IPS-NIHi7 (cell line): ENCODE measurements around the gene ZDHHC14.
"Not testable (repeated sequence)": the region's sequence is repeated elsewhere in the genome, so short reads cannot be mapped to it uniquely, and the experiment has no call there.

ENCODE experiments used
- DNase-seq: peaks from one replicate; pipeline ENCODE4 v3.0.0; 2012; ENCODE audit warnings: mixed read lengths; ENCODE audit errors: extremely low spot score

The ZDHHC14 gene

DNA sequence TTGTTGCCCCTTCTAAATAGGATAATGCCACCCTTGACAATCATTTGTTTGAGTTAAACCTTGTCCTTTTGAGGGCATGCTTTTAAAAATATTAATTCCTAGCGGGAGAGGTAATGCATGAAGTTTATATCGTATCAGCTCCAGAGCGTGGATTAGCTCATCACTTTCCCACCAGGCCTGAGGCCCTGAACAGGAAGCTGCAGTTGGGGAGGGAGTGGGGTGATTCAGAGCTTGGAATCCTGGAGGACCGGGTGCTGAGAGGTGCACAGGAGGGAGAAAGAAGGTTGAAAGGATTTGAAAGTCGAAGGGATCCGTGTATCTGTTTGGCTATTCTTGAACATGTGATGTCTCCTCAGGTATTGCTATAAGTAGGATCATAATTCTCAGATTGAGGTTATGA is 25.0 kb downstream of the ZDHHC14 start:
- no peak for DNase-seq

DNA sequence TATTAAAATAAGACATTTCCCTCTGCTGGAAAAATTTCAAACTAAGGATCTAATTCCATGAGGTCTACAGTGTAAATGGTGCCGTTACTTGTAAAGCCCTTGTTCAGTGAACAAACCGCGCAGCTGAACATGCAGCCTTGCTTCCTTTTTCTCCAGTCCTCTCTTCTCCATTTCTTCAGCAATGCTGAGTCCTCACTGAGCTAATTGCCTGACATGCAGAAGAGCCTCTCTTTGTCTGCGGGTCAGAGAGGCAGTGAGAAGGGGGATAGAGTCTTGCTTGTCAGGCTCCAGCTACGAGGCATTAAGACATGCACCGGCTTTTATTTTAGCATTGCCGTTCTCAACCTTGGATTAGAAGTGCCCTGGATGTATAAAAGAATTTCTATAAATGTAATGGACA is 25.7 kb downstream of the ZDHHC14 start:
- no peak for DNase-seq

DNA sequence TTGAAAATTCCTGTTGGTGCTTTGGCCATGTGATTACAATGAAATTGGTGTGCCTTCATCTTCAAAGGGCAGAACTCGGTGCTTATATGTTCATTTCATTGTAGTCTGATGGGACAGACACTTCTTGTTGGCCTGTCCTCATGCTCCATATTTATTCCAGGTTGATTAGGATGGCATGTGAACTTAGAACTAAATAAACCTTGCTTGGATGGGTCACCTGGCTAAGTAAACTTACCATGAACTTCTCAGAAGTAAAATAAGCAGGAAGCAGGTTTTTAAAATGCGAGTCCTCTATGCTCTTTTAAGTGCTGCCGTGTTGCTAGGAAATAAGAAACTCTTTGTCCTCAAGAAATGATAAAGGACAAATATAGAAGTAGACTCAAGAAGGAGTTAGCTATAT is 26.7 kb downstream of the ZDHHC14 start:
- no peak for DNase-seq

DNA sequence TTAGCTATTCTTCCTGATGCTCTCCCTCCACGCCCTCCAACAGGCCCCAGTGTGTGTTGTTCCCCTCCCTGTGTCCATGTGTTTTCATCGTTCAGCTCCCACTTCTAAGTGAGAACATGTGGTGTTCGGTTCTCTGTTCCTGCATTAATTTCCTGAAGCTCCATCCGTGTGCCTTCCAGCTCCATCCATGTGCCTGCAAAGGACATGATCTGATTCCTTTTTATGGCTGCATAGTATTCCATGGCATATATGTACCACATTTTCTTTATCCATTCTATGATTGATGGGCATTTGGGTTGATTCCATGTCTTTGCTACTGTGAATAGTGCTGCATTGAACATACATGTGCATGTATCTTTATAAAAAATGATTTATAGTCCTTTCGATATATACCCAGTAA is 27.4 kb downstream of the ZDHHC14 start:
- not testable (repeated sequence) for DNase-seq

DNA sequence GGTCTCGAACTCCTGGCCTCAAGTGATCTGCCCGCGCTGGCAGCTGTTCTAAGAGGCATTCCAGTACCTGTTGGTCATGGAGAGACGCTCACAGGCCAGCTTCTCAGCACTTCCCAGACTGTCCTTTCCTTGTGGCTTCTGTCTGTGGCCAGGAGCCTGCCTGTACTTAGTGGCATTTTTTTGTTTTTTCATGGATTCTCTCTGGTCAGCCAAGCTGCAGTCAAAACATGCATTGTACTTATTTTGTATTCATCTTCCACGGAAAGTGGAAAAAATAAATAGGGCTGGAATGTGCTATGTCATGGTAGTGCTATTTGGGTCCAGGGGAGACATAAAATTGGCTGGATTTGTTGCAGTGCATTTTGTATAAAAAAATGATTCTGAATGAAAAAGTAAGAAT is 29.1 kb downstream of the ZDHHC14 start:
- DNase-seq = no peak

DNA sequence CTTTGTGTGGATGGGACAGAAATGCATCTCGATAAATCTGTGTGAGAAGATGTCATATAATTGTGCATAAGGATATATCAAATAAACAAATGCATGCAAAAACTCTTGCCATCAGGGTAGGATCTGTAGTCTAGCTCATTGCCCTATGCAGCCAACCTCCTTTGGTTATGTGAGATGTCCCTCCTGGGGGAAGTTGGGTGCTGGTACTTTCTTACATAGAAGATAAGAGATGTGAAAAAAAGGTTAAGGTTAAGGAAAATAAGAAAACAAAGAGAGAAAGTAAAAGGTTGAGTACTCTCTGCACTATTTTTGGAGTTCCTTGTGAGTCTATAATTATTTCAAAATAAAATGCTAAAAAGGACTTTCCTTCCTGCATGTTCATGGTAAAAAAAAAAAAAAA is 30.4 kb downstream of the ZDHHC14 start:
- DNase-seq = no peak

DNA sequence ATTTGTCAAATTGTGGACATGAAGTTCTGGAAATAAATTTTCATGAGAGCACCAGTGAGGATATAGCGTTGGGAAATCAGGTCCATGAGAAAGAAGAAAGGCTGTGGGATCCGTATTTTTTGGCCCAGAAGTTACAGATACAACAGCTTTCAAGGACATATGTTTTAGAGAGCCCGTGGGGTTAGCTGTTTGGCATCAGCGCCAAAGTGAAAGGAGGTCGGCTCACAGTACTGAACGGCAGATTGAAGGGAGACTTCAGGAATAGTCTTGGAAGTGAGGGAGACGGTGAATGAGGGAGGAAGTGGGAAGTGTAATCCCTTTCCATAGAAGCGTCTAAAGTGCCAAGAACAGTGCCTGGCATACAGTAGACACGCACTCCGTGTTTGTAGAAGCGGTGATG is 31.8 kb downstream of the ZDHHC14 start:
- DNase-seq = no peak

DNA sequence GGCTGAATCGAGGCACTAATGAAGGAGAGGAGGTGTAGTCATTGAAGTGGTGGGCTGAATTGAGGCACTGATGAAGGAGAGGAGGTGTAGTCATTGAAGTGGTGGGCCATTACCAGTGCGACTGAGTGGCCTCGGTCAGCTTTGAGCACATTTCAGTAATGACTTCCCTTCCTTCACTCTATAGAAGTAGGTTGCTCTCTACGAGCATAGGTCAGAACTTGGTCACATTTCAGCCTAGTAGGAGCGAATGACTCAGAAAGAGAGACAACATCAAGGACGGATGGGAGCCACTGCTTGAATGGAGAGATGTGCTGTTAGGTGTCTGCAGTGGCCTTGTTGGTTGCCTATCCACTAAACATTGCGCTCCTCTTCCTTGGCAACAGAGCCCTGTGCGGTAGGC is 39.5 kb downstream of the ZDHHC14 start:
- no peak for DNase-seq

DNA sequence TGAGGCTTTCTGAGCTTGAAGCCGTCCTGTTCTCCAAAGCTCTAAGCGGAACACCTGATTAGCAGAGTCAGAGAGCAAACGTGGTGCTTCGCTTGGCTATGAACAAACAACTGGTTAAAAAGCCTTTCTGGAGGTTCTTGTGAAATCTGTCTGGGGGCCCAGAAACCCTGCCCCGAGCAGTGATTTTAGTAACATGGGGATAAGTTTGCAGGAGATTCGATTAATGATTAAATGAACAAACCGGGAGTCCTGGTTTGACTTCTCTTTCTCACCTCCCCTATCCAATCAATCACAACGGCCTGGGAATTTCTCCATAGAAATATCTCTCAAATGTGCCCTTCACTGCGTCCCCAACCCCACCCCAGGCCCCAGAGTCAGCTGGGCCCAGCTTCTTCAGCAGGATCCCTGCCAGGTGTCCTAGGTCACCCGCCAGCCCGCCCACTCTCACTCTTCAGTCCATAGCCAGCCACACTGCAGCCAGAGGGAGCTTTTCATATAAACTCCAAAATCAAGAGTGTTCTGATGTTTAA is 43.6 kb downstream of the ZDHHC14 start:
- no peak for DNase-seq

DNA sequence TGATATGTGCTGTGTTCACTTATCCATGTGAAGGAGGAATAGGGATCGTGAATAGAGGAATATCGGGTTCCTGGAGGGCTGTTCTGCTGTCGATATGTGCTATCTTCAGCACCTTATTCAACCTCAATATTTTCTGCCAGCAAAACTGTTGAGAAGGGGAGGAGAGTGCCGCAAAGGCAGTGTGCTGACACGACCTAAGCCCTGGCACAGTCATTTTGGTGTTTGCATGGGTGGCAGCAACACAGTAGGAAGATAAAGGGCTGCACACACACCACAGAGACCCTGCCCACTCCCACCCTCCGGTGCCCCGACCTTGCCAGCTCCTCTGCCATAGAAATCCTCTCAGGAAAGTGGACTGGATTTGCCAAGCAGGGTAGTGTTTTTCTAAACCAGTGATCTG is 47.0 kb downstream of the ZDHHC14 start:
- DNase-seq = no peak

DNA sequence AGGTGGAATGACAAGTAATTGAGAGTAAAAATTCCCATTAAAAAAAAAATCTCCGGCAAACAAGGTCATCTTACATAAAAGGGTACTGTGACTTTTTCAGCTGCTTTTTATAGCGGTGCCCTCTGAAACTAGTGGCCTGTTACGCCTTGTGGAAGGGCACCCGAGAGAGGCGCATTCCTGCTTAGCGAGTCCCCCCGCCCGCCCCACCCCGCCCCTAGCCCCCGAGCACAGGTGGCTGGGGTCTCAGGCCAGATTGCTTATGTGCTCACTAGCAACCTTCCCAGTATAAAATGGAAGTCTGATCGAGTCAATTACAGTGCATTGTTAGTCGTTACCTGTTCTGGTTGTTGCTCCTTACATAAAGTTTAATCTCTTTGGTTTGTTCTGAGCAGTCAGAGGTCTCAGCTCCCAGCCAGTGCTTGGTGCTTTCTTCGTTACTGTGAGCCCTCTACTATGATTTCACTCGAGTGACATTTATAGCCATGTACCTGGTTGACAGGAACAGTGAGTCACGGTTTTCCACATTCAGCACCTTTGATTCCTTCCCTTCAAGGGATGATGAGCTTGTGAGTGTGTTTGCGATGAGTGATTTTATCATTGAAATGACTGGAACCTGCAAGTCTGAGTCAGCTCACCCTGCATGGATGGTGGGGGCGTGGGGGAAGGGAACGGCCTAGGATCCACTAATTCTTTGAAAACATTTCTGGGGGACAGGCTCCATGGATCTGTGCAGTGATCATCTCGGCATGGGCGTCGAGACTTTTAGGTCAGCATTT is 47.6 kb downstream of the ZDHHC14 start:
- DNase-seq = peak; percentile 33

DNA sequence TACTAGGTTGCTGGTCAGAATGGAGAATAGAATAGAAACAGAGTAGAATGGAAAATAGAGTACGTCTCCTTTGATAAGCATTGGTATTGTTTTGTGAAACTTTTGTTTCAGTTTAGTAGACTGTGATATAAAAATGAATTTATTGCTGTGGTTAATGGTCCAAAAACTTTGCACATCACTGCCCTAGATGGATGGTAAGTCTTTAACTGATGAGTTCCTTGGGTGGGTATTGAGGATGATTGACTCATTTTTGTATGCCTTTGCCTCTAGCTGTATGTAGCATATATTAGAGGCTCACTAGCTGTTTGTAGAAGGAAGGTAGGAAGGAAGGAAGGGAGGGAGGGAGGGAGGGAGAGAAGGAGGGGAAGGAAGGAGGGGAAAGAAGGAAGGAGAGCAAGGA is 48.3 kb downstream of the ZDHHC14 start:
- no peak for DNase-seq

DNA sequence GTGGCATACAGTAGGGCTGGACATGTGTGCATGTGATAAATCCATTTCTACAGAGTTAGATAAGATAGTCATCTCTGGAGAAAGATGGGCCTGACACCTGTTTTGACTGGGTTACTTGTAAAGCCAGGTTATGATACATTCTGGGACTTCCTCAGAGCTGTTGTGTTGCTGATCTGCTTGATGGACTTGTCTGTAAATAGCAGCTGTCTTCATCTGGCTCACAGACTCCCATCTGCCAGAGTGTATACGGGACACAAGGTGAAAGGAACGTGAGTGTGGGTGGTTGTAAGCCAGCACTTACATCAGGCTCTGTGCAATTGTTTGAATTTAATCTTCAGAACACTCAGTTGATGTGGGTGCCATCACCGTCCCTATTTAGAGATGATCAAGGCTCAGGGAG is 49.8 kb downstream of the ZDHHC14 start:
- no peak for DNase-seq

DNA sequence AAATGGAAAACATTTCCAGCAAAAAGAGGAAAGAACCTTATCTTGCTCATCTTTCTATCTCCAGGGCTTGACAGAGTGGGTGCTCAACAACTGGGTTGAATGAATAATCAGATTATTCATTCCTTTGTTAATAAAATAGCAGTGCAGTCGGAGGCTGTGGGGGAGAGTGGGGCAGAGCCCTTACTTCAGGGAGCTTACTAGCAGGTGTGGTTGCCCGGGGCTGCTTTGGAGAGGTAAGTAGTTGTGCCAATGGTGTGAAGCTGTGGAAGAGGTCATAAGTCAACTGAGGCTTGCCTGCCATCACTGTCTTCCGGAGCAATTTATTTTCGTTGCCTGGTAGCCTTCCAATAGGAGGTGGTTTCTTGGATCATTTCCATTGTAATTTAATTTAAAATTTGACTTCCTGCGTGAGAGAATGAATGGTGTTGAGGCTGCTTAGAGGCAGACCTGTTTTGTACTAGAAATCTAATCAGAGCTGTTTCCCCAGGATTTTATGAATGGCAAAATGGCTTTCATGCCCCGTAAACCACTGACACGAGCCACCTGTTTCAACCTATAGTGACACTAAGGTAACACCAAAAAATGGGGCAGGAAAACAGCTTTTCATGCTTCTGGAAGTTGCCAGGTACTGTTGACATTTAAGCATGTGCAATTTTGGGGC is 51.4 kb downstream of the ZDHHC14 start:
- no peak for DNase-seq

DNA sequence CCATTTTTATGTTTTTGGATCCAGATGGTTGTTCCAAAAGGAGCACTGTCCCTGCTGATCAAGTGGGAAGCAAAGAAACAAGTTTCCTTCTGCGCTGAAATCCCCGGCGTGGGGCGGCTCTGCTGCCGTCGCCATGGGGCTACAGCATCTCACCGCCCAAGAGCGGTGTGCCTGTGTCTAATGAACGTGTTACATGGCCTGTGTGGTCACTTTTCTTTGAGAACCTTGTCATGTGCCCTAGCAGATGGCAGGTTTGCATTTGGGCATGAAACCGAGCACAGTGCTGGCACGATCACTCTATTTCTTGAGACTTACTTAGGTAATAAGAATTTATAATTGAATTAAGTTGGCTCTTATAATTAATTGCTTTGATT is 51.9 kb downstream of the ZDHHC14 start:
- no peak for DNase-seq

DNA sequence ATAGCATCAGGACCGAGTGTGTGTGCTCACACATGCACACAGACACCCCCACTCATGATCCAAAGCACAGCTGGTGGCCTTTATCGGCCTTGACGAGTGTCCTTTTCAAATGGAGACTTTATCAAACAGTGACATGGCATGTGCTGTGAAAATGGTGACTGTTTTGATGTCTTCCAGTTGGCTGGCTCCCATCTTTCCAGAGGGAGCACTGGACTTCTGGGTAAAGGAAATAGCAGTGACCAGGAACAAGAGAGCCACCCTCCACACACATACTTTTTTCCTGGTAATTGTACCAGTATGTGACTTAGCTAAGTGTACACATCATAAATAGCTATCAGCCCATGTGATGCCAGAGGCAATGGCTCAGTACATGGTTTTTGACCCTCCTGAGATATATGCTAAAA is 52.7 kb downstream of the ZDHHC14 start:
- no peak for DNase-seq

DNA sequence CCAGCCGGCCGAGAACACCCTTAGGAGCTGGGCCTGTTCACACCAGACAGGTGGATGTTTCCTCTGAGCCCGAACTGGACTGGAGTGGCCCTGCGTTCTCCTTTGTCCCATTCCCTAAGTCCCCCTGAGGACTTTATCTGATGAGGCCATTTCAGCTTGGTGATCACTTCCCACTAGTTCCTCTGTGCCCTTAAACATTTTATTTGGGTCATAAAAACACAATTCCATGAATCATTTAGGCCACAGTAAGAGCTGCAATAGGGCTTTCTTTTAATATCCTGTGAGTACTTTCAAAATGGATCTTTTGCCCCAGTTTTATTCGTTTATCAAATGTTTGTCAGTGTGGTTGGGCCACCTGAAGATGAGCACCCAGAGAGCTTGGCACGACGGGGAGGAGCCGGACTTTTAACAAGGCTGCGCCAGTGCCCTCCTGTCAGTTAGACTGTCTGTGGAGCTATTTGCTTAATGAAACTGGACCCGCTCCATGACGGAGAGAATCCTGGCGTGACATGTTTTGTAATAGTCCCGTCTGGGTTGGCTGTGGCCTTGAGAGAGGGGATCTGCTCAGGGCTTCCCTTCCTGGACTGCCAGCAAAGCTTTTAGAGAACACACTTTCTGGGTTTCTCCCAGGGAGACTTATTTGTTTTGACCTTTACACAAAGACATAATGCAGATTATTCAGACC is 53.5 kb downstream of the ZDHHC14 start:
- DNase-seq = no peak

DNA sequence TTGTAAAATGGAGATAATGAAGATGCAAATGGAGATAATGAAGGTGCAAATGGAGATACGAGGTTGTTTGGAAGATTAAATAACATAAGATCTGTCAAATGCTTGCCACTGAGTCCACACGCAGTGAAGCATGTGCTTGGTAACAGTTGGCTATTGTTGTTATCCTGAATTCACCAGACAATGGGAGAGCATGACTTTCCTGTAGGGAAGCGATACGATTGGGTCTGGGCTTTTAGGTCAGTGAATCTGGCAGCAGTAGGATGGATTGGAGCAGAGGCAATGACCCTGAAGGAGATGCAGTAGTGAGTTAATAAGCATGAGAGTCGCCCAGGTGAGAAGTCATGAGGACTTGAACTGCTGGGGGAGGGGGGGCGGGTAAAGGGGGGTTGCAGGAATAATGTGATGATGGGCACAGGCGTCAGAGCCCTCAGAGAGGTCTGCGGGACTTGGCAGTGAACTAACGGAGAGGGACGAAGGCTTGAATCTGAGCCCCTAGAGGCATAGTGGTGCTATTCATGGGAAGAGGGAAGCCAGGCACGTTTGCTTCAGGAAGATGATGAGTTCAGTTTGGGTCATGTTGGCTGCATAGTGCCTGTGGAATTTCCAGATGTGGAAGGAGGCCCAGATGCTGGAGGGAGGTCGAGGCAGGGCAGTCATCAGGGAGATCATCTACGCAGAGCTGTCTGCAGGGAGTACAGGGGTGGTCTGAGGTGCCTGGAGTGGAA is 55.4 kb downstream of the ZDHHC14 start:
- DNase-seq = no peak

DNA sequence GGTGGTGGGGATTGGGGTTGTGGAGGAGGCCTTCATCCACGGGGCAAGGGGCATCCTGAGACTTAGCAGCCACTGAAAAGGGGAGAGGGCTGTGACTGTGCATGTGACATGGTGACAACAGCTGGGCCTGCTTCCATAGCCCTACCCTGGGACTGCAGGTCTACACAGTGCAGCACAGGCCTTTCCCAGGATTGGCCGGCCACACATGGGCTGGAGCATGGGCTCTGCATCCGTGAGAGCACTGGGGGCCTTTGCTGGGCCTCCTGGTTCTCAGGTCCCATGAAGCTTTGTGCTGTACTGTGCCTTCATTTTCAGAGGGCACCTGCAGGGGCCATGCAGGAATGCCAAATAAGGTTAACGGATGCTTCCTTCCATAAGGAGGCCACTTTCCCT is 56.0 kb downstream of the ZDHHC14 start:
- DNase-seq = no peak

DNA sequence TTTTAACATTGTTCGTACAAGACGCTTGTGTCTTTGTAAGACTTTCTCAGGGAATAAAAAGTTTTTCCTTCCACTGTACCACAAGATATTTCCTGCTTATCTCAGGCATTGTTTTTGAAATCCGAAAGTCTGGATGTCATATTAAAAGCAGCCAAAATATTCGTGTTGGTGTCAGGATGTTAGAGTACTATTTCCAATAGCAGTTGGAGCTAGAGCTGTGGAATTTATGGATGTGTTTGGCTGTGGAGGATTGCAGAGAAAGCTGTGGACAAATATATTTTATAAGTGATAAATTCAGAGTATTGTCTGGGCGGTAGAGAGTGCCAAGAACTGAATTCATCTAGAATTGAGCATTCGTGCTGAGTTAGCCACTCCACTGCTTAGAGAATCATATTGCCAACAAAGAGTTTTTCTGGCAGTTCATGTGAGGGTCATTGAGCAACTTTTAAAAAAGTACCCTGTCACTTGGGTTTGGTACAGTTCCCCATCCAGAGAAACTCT is 57.7 kb downstream of the ZDHHC14 start:
- DNase-seq = no peak

DNA sequence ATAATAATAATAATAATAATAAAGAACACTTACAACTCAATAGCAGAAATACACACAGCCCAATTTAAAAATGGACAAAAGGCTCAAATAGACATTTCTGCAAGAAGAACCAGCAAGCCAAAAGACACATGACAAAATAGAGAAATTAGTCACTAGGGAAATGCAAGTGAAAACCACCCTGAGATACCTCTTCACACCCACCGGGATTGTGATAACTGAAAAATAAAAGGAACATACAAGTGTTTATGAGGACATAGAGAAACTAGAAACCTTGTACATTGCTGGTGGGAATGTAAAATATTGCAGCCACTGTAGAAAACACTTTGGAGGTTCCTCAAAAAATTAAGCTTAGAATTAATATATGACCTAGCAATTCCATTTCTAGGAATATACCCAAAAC is 59.2 kb downstream of the ZDHHC14 start:
- no peak for DNase-seq

DNA sequence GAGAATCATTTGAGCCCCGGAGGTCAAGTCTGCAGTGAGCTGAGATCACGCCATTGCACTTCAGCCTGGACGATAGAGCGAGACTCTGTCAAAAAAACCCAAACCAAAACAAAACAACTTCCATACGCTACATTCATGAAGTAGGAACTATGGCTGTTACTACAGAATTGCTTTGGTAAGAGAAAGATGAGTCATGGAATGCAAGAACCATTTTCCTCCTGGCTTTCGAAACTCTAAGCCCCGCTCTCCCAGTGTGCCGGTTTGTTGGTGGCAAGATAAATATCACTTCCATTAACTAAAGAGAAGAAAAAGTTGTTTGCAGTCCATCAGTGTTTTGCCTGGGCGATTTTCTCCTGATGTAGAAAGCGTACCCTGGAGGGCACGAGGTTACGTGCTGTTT is 61.3 kb downstream of the ZDHHC14 start:
- DNase-seq = no peak
